ENCODE measurements around the gene DUSP28.
A peak's percentile ranks its signal among the peaks of the same experiment; 100 is the strongest.

Gene DUSP28

DNA sequence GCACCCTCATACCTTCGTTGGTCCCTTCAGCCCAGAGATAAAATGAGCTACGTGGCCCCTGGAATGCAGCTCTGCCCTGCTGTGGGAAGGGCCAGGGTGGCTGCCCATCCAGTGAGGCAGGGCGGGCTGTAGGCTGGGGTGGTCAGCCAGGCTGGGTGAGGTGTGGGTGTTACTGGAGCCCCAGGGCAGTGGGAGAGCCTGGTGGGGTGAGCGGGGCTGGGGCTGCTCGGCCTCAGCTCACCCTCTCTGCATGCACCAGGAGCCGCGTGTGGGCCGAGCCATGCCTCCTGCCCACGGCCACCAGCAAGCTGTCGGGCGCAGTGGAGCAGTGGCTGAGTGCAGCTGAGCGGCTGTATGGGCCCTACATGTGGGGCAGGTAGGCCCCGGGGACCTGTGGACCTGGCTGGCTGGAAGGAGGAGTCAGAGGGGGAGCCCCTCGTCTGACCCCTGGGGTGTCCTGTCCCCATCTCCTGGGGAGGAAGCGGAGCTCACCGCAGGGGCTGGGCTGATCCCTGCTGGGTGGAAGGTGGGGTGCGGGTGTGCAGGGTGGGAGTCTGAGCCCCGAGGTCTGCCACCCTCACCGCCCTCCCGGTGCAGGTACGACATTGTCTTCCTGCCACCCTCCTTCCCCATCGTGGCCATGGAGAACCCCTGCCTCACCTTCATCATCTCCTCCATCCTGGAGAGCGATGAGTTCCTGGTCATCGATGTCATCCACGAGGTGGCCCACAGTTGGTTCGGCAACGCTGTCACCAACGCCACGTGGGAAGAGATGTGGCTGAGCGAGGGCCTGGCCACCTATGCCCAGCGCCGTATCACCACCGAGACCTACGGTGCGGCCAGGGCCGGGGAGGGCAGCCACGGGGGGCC lies 13.6 kb downstream of the DUSP28 start:
- DNase-seq = no peak

DNA sequence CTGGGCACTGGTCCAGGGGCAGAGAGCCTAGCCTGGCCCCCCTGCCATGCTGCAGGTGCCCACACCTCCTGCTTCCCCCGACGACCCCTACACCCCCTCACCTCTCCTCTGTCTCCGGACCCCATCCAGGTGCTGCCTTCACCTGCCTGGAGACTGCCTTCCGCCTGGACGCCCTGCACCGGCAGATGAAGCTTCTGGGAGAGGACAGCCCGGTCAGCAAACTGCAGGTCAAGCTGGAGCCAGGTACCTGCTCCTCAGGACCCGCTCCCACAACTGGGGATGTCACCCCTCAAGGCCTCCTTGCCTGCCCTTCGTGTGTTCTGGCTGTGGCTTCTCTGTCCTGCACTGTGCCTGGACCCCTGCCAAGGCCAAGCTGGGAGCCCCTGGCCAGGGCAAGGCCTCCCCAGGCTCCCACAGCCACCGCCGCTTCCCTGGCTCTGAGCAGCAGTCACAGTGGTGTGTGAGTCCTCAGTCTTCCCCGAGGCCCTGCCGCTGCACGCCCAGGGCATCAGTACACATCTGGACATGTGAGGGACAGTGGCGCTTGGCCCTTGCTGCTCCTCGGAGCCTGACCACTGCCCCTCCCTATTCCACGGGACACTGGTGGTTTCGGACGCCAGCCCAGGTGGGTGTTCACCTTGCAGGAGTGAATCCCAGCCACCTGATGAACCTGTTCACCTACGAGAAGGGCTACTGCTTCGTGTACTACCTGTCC lies 14.4 kb downstream of the DUSP28 start:
- DNase-seq = no peak

DNA sequence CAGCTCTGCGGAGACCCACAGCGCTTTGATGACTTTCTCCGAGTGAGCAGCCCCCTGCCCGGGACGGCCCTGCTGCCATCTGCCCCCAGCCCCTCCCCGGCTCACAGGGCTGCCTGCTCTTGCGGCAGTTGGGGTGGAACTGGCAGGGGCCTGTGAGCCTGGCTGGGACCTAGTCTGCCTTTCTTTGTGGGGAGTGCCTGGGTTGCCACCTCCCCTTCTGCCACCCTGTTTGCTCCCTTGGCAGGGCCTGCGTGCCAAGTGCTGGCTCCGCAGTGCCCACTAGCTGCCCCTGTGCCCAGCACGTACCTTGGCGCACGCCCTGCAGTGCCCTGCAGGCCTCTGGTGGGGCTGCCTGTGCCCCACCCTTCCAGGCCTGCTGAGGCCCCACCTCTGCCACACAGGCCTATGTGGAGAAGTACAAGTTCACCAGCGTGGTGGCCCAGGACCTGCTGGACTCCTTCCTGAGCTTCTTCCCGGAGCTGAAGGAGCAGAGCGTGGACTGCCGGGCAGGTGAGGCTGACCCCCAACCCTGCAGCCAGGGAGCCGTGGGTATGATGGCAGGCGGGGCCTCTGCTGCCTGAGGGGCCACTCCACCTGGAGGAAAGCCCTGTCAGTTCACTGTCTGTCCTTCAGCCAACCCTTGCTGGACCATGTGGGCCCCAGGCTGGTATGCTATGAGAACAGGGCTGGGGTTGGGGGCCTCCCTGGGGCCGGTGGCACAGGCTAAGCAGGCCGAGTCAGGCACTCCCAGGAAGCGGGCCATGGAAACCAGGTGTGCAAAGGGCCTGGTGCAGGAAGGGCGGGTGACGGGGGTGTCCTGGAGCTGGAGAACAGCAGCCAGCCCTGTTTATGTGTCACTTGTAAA lies 15.2 kb downstream of the DUSP28 start:
- no peak for DNase-seq

DNA sequence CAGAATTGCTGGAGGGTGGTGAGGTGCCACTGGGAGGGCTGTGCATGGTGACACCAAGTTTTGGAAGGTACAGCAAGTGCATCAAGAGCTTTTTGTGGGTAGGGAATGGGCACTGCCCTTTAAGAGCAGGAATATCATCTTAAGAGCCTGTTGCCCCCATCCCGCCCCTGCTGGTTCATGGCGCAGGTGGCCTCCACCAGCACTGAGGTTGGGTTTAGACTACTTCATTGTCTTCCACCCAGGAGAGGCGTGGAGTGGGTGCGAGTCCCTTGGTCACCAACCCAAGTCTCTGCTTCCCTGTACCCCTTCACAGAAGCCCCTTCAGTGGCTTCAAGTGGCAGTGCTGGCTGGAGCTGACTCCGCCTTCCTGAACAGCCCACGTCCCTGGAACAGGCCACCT lies 15.9 kb downstream of the DUSP28 start:
- no peak for DNase-seq

DNA sequence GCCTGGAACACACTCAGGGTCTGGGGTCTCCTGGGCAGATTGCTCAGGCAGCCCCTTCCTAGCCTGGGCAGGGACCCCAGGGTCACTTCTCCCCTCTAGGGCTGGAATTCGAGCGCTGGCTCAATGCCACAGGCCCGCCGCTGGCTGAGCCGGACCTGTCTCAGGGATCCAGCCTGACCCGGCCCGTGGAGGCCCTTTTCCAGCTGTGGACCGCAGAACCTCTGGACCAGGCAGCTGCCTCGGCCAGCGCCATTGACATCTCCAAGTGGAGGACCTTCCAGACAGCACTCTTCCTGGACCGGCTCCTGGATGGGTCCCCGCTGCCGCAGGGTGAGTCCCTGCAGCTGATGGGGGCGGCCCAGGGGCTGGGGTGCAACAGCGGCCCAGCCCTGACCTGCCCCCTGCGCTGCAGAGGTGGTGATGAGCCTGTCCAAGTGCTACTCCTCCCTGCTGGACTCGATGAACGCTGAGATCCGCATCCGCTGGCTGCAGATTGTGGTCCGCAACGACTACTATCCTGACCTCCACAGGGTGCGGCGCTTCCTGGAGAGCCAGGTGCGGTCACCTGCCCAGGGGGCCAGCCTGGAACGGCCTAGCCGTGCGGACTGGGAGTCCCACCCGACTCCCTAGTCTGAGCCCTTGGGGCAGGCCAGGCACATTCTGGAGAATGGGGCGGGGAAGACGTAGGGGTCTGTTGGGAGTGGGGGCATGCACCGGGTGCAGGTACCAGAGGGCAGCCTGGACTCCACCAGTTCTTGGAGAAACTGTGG lies 16.5 kb downstream of the DUSP28 start:
- DNase-seq = no peak

DNA sequence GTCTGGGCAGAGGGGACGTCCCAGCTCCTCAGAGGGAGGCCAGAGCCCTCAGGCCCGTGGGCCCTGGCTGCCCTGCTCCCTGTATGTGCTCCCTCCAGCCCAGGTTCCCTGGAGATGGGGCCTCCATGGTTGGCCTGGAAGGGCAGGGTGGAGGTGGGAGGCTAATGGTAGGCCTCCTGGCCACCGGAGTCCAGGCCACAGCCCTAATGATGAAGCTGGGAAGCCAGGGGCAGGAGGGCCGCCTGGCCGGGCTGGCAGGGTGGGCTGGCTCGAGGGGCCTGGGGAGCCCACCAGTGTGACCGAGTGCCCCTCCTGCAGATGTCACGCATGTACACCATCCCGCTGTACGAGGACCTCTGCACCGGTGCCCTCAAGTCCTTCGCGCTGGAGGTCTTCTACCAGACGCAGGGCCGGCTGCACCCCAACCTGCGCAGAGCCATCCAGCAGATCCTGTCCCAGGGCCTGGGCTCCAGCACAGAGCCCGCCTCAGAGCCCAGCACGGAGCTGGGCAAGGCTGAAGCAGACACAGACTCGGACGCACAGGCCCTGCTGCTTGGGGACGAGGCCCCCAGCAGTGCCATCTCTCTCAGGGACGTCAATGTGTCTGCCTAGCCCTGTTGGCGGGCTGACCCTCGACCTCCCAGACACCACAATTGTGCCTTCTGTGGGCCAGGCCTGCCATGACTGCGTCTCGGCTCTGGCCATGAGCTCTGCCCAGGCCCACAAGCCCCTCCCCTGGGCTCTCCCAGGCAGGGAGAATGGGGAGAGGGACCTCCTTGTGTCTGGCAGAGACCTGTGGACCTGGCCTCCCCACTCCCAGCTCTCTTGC lies 17.3 kb downstream of the DUSP28 start:
- DNase-seq = no peak

DNA sequence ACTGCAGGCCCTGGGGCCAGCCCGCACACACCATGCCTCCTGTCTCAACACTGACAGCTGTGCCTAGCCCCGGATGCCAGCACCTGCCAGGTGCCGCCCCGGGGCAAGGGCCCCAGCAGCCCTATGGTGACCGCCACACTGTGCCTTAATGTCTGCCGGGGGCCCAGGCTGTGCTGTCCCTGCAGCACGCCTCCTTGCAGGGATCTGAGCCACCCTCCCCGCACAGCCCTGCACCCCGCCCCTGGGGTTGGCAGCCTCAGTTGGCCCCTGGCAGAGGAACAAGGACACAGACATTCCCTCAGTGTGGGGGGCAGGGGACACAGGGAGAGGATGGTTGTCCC lies 17.9 kb downstream of the DUSP28 start:
- no peak for DNase-seq

DNA sequence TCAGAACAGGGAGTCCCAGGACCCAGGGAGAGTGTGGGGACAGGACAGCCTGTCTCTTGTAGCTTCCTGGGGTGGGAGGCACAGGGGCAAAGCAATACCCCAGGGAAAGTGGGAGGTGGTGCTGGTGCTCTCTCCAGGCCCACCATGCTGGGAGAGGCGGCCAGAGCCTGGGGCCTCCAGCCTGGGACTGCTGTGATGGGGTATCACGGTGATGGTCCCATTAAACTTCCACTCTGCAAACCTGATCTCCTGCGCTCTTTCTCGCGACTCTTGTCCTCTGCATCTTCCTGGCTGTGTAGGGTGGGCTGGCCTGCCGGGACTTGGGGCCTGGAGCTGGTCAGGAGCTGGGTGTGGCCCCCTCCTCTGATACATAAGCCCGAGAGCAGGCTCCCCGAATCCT lies 18.3 kb downstream of the DUSP28 start:
- DNase-seq = no peak

DNA sequence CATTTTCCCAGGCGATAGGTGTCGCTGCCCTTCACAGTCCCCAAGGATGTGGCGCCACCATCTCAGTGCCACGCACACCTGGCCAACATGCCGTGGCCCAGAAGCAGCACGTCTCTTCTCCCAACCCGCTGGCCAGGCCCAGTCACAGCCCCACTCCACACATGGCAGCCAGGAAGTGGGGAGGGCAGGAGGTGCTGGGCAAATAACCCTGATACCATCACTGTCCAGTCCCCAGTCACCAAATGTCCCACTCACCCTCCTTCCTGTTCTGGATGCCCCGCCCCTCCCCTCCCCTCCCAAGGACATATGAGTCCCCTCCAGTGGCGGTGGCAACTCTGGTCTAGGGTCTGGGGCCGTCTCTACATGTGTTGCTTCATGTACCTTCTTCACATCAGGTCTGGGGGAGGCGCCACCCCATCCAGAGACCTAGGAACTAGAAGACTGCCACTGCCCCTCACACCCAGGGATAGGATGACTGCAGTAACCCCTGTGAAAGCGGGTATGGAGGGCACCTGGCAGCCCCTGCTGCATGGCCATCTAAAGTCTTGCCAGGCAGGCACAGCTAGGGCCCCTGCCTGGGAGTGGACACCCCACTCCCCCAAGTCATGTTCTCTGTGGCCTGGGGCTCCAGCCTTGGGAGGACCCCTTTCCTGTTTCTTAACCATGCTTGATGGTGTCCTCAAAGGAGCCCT lies 19.1 kb downstream of the DUSP28 start:
- DNase-seq = no peak

DNA sequence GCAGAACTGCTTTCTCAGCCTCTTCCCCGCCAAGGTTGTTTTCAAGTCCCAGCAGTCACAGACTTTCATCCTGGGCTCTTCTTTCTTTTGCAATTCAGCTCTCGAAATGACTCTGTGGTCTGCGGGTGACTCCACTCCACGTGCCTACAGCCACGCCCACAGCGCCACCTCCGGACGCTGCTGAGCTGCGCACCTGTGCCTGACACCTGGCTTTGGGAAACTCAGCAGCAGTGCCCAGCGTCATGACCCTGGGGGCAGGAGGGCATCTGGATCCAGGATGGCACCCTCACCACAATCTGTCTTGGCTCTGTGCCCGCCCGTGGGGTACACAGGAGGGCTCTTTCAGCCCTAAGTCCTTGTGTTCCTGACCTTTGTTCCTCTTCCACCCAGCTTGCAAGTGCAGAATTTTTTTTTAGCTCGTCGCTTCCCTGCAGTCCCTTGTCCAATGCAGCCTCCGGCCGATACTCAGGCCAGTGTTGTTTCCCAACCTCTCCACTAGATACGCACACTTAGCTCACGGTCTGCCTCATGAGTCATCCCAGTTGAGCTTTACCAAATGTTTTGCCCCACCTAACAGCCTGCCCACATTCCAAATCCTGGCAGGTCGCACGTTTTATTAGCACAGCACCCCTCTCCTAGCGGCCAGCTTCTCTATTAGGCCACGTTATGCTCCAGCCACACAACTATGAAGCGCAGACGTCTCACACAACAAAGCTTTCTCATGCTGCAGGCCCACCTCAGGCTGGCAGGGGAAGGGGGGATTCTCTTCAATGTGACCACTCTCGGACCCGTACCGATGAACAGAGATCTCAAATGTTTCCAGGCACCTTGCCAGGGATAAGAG lies 19.8 kb downstream of the DUSP28 start:
- DNase-seq = peak; percentile 45

DNA sequence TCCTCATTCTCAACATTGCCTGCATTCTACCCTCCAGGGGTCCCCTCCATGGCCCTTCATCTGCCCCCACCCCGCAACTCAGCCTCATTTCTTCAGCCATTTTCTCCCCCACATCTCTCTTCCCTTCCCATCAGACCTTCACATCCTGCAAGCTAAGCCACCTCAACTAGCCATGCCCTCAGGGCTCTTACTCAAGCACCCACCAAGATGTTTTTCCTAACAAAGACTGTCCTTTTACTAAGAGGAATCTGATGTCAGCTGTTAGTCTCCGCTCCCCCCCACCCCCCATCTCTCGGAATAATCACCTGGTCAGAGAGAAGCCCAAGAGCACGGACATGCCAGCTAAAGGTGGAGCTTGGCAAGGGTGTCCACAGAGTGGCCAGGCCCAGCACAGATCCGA lies 21.7 kb downstream of the DUSP28 start:
- DNase-seq = no peak

DNA sequence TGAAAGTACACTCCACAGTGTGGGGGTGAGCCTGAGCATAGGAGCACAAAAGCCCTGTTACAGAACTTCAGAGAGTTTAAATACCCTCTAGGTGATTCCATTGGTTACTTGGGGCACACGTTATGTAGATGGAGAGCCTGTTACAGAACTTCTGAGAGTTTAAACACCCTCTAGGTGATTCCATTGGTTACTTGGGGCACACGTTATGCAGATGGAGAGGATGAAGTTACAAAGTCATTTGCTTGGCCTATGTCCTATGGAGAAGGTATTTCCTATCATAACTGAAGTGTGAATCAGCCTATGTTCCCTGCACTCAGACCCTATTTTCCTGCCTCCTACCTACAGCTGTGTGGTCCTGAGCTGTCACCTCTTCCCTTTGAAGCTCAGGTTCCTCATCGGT lies 22.6 kb downstream of the DUSP28 start:
- no peak for DNase-seq

DNA sequence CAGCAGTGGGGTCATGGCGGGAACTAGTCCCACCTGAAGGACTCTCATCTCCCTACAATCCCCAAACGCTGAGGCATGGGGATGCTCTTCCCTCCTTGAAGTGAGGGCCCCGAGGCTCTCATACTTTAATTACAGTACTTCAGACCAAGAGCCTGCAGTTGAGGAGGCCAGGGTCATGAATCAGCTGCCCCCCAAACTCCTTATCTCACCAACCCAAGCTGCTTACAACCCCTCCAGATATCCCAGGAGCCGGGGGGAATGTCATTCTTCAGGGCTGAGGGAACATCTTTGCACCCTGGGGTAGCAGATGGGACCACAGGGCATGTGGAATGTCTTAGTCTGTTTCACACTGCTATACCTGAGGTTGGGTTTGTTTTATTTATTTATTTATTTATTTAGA lies 23.6 kb downstream of the DUSP28 start:
- no peak for DNase-seq

DNA sequence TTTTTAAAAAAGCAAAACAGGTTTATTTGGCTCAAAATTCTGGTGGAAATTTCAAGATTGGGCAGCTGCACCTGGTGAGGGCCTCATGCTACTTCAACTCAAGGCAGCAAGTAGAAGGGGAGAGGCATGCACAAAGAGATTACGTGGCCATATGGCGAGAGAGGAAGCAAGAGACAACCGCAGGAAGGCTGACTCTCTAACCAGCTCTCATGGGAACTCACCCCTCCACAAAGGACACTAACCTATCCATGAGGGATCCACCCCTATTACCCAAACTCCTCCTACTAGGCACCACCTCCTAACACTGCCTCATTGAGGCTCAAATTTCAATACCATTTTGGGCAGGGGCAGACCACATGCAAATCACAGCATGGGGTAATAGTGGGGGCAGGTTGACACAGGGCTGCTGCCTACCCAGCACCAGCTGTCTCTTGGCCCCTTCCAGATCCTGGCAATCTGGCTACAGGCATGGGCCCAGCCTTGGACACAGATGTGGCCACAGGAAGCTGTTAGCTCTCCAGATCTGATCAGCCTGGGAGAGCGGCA lies 24.4 kb downstream of the DUSP28 start:
- DNase-seq = no peak

DNA sequence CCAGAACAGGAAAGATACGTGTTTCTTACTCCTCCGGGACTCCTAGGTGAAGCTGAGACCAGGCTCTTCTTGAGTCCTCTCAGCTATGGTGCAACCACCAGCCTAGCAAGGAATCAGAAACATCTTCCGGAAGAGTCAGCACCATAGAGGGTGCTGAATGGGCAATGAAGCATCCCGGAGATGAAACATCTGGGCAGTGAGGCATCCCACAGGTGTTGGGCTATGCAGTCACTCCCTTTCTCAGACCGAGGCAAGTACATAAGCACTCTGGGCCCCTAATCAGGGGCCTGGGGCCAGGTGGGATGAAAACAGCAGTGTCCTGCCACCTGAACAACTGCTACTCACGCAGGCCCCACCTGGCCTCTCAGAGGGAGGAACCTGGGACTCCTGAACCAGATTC lies 24.9 kb downstream of the DUSP28 start:
- no peak for DNase-seq

DNA sequence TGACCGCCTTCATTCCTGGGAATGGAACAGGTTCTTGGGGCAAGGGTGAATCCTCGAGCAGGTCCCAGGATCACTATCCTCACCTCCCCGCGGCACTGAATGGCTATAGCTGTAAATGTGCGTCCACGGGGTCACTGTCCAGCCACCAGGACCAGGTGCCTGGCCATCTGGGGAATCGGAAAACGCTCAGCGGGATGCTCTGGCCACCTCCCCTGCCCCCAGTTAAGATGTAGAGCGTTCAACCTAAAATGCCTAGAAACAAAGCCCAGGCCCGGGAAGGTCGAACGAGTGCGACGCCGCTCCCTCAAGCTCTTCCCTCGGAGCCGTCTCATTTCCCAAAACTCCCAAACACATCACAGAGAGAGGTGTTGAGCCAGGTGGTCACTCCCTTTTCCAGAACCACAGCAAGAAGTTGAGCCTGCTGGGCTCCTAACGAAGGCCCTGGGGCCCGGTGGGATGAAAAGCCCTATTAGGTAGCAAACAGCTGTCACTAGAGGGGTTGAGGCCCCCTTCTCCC lies 25.6 kb downstream of the DUSP28 start:
- DNase-seq = no peak

DNA sequence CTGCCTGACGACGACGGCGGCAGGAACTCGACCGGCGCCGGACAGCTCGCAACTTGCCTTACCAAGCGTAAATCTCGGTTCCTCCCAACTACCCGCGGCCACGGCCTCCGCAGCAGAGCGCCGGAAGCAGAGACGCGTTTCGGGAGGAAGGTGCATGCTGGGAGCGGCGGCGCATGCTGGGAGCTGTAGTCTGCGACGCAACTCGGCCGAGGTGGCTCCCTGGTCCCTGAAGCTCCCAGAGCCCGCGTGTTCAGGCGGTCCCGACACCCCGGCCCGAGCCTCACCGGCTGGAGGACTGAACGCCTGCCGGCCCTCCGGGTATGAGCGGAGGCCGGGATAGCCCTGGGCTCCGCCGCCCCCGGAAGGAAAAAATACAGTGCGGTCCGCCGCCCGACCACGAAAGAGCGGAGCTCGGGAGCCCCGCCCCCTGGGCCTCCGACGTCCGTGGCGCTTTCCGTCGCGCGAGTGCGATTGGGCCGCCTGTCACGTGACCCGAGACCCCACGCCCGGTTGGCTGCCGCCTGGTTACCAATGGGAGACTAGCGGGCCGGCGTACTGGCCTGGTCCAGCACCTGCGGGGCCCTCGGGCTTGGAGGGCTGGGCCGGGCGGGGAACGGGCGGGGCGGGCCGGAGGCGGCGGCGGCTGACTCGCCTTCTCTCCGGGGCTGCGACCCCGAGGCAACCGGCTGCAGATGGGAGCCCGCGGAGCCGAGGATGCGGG lies 26.2 kb downstream of the DUSP28 start, which contains the start of gene CAPN10:
CAPN10 (plus strand) TSS at position 537 of the 721 bp plus-strand sequence; CDS start at position 715, 178 bp downstream.
- peak; percentile 82 for DNase-seq

DNA sequence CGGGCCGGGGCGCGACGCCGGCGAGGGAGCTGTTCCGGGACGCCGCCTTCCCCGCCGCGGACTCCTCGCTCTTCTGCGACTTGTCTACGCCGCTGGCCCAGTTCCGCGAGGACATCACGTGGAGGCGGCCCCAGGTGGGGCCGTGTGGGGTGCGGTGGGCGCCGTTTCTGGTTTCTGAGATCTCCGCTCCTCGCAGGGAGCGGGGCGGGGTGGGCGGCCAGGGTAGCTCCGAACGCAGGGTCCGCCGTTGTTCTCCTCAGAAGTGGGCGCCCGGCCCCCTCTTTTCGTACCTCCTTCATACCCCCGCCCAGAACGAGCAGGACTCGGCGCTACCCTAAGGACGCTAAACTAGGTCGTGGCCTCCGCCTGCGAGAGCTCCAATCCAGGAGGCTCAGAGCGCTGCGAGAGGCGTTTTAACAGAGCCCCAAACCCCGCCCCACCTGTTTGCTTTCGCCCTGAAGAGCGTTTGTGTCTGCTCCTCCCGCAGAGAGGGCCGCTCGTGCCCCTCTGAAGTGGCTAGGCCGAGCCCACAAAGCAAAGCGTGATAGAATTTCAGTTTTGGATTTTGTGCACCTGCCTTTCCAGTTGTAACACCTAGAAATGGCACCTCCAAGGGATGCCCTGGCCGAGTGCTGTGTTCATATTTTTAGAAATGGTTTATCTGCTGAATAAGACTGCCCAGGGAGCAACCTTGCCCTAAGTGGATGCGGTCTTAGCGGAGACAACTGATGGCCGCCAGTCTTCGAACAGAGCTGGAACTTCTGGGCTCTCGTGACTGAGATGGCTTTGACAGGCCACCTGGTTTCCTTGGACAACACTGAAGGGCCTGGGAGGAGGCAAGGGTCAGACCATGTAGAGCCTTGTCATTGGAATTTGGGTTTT lies 27.0 kb downstream of the DUSP28 start:
- peak; percentile 35 for DNase-seq

Data from DMS79 (cell line).